HG02938 (cell line): ENCODE results near the gene BMP8A.

Source experiments
- ATAC-seq: cut with Tn5 transposase; IDR thresholded peaks from one replicate; pipeline ENCODE4 v1.9.1; 2021; ENCODE audit warnings: mild to moderate bottlenecking, moderate library complexity; ENCODE audit not compliant: unreplicated experiment

The BMP8A gene

DNA sequence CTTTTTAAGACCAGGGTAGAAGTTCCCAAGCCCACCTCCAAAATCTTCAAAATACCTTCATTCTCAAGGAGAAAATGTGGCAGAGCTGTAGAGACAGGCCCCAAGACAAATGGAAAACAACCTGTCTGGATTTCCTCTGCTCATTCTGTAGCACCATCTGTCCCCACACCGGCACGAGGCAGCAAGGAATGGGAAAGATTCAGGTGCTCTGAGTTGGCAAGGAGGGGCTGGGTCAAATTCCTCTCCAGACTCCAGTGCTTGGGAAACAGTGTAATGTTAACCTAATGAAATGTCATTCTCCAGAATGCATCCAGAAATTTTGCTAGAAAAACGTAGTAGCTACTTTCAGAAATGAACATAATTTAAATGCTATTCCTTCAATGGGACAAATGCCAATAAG is 75.9 kb downstream of the BMP8A start:
- no peak for ATAC-seq

DNA sequence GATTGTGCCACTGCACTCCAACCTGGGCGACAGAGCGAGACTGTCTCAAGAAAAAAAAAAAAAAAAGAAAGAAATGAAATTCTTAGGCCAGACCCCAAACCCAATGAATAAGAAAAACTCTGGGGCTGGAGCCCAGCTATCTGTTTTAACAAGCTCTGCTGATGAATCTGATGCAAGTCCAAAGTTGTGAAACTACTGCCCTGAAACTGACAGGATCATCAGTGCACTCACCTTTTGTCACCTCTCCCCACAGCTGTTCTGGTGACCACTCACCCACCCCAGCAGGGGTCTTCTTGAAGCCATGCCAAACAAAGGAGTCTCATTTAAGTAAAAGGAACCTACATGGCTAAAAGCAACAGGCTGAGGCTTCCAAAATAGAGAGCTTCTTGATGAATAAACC is 76.8 kb downstream of the BMP8A start:
- ATAC-seq = no peak

DNA sequence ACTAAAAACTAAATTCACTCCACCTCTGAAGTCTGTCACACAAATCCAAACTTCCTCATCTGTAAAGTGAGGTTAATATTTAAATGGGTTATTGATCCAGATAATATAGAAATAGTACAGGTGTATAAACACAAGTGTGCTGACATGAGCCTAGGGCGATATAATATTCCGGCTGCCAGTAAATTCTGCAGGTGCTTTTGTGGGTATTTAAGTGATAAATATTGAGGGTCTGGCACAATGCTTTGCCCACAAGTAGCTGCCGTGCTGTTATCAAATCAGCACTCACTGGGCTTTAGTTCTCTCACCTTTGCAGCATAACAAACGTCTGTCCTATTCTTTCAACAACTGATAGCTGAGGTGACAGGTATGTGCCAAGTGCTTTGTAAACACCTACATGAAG is 77.6 kb downstream of the BMP8A start:
- no peak for ATAC-seq

DNA sequence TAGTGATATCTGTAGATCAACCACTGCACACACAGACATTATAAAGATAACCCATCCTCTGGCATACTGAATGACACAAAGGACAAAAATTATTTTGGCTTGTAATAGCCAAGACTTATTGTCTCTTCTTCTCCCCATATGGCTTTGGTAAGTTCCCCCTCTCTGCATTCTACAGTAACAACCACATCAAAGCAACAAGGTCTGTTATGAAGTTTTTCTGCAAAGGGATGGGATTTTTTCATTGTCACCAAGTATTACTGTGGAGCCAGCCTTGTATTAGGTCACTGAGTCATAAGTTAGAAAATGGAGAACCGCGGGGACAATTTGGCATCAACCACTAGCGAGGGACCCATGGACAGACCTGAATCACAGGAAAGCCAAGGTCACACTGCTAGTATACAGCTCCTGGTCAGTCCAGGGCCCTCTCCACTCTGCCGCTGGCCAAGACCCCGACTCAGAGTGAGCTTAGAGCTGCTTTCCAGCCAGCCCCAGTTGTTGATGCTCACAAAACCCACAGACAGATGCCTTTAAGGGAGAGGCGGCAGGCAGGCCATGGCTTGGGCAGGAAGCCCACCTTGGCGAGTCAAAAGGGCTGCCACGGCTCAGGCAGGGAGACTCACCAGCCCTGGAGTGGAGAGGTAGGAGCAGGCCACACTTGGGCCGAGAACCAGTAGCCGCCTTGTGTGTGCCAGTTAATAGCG is 79.2 kb downstream of the BMP8A start:
- ATAC-seq = no peak

GRCh38 chr1:39571178-39571483 is 79.7 kb downstream of the BMP8A start:
- ATAC-seq = no peak

DNA sequence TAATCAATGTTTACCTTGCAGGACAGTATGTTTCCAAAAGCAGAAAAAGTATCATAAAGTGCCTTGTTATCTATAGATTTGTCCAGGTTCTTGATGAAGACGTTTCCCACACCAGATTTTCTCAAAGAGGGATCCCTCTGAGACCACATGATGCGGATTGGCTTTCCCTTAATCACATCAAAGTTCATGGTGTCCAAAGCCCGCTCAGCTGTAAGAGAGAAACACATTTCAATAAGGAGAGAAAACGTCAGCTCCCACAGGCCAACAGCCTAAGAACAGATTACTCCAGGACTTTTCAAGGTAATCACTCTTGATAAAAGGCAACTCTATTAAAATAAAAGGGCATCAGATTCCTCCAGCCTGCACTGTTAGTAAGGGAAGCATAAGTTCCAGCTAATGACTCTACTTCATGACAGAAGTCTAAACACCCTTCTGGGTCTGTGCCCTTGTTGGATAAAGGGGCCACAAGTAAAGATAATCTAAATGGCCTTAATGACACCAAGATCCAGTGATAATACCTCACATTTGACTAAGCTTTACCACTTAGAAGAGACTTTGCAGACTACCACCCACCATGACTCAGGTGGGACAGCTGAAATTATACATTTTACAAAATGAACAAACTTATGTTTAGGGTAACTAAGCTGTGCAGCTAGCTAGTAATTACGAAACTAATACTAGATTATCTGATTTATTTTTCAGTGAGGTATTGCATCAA is 81.1 kb downstream of the BMP8A start:
- no peak for ATAC-seq

GRCh38 chr1:39573097-39573465 is 81.6 kb downstream of the BMP8A start:
- ATAC-seq = no peak

GRCh38 chr1:39573736-39574624 is 82.5 kb downstream of the BMP8A start:
- no peak for ATAC-seq

GRCh38 chr1:39574646-39575045 is 83.2 kb downstream of the BMP8A start:
- ATAC-seq = no peak
